OCI-LY1 (cell line): ENCODE measurements around the gene OTOG.

ENCODE experiments used
- CTCF ChIP-seq: fragments of 200-600 bp; sonication (generic), shearing (Covaris generic); IDR thresholded peaks from 2 replicates; pipeline ENCODE4 v1.5.1; 2017; ENCODE audit warnings: mild to moderate bottlenecking, antibody characterized with exemption, low read length, moderate library complexity, mixed read lengths
- EZH2 ChIP-seq: fragments of 200-600 bp; sonication (generic), shearing (Covaris generic); IDR thresholded peaks from 2 replicates; pipeline ENCODE4 v1.8.0; 2017; ENCODE audit warnings: borderline replicate concordance, mixed run types, mild to moderate bottlenecking, antibody characterized with exemption, low read length, moderate library complexity, mixed read lengths

- TF ChIP-seq EZH2 (no peak), CTCF (no peak)
These were observed 25.9 kb downstream of the OTOG start for GRCh38 chr11:17572791-17573460.
